Glutamatergic neuron (in vitro differentiated cells): Measurements from ENCODE around the gene ABI3BP. TPM values are rescaled to one million over a fixed set of nuclear protein-coding genes. Genes with fewer than 3 reads are reported as not detected.

Source experiments
- DNase-seq: peaks from one replicate; pipeline ENCODE4 v3.0.0; 2022
- H3K27ac Mint-ChIP-seq: one replicate; pipeline ENCODE4 v1.8.0; 2020; ENCODE audit warnings: mild to moderate bottlenecking, mixed read lengths, inconsistent platforms; ENCODE audit not compliant: unreplicated experiment
- H3K27me3 Mint-ChIP-seq: one replicate; pipeline ENCODE4 v1.8.0; 2020; ENCODE audit warnings: mild to moderate bottlenecking, moderate library complexity, mixed read lengths, inconsistent platforms; ENCODE audit not compliant: unreplicated experiment
- H3K36me3 Mint-ChIP-seq: one replicate; pipeline ENCODE4 v1.8.0; 2020; ENCODE audit warnings: mild to moderate bottlenecking, mixed read lengths, inconsistent platforms; ENCODE audit not compliant: unreplicated experiment
- H3K4me1 Mint-ChIP-seq: one replicate; pipeline ENCODE4 v1.8.0; 2020; ENCODE audit warnings: mild to moderate bottlenecking, low read depth, mixed read lengths, inconsistent platforms; ENCODE audit not compliant: unreplicated experiment
- H3K4me3 Mint-ChIP-seq: one replicate; pipeline ENCODE4 v1.8.0; 2020; ENCODE audit warnings: mild to moderate bottlenecking, mixed read lengths, inconsistent platforms; ENCODE audit not compliant: unreplicated experiment
- H3K9me3 Mint-ChIP-seq: one replicate; pipeline ENCODE4 v1.8.0; 2020; ENCODE audit warnings: mild to moderate bottlenecking, moderate library complexity, mixed read lengths, inconsistent platforms; ENCODE audit not compliant: unreplicated experiment
- total RNA-seq: library from RNA; stranded (reverse); fragmentation: NEBNext Ultra II Directional; extraction: Animal tissue kit (Norgen Biotek cat#: 25700); gene quantifications from one replicate; pipeline ENCODE4 v1.2.1, GENCODE V29; 2021; ENCODE audit not compliant: unreplicated experiment
- TF ChIP-seq, protein P1 (sequence below): fragments of 200-600 bp; sonication (generic); IDR thresholded peaks from one replicate; pipeline ENCODE4 v1.5.0; 2021; ENCODE audit not compliant: partially characterized antibody, unreplicated experiment

Gene ABI3BP
- total RNA-seq, 1 donor from 2014 or later = not detected

DNA sequence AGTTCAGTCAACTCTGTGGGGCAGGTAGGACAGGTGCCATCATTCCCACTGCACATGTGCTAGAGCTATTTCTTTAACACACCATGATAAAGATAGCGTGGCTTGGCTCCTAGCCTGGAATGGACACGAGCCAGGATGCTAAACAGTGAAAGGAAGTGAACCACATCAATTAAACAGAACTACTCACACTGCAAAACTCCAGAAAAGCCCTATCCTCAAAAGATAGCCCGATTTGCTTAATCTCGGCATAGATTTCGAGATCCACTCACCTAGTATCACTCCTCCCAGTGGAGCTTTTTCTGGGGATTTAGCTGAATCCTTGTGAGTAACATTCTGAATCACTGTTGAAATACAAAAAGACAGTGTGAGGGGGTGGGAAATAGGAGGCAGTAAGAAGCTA is 118.0 kb downstream of the ABI3BP start:
- H3K9me3 Mint-ChIP-seq = no peaks in the 10 kb centered on the region
- no peak for DNase-seq
- no peaks in the 10 kb centered on the region for H3K36me3 Mint-ChIP-seq
- H3K4me1 Mint-ChIP-seq = no peaks in the 10 kb centered on the region
- TF ChIP-seq, protein P1, sequence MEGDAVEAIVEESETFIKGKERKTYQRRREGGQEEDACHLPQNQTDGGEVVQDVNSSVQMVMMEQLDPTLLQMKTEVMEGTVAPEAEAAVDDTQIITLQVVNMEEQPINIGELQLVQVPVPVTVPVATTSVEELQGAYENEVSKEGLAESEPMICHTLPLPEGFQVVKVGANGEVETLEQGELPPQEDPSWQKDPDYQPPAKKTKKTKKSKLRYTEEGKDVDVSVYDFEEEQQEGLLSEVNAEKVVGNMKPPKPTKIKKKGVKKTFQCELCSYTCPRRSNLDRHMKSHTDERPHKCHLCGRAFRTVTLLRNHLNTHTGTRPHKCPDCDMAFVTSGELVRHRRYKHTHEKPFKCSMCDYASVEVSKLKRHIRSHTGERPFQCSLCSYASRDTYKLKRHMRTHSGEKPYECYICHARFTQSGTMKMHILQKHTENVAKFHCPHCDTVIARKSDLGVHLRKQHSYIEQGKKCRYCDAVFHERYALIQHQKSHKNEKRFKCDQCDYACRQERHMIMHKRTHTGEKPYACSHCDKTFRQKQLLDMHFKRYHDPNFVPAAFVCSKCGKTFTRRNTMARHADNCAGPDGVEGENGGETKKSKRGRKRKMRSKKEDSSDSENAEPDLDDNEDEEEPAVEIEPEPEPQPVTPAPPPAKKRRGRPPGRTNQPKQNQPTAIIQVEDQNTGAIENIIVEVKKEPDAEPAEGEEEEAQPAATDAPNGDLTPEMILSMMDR = no peak
- no peak overlapping the region for H3K27ac Mint-ChIP-seq
- H3K27me3 Mint-ChIP-seq = no peaks in the 10 kb centered on the region
- no peak overlapping the region for H3K4me3 Mint-ChIP-seq

DNA sequence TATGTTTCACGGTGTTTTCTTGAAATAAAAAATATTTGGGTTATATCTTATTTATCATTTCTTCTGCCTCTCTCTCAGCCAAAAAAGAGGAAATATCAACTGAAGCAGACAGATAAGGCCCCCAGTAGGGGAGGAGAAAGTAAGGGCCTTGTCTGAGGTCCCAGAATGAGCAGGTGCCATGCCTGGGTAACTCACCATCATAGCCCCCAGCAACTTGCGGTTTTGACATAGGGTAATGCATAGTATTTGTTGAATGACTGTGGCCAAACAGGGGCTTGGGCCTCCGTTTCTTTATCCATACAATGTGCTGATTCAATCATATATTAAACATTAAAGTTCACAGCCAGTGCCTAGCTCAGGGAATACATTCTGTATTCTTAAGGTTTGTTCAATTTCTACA is 119.6 kb downstream of the ABI3BP start:
- Mint-ChIP-seq H3K36me3 (no peaks in the 10 kb centered on the region), H3K9me3 (no peaks in the 10 kb centered on the region), H3K4me1 (no peaks in the 10 kb centered on the region), H3K27ac (no peak overlapping the region), H3K4me3 (no peak overlapping the region), H3K27me3 (no peaks in the 10 kb centered on the region)
- no peak for DNase-seq
- TF ChIP-seq, protein P1 = no peak

DNA sequence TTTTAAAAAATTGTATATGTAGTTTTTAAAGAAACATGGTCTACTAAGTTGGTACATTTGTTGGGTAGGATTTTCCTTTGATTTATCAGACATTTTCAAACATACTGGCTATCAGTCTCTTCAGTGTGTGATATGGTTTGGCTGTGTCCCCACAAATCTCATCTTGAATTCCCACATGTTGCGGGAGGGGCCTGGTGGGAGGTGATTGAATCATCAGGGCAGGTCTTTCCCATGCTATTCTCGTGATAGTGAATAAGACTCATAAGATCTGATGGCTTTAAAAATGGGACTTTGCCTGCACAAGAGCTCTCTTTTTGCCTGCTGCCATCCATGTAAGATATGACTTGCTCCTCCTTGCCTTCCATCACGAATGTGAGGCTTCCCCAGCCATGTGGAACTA is 121.9 kb downstream of the ABI3BP start:
- Mint-ChIP-seq H3K36me3 (no peaks in the 10 kb centered on the region), H3K9me3 (no peaks in the 10 kb centered on the region), H3K4me3 (no peak overlapping the region), H3K27ac (no peak overlapping the region), H3K27me3 (no peaks in the 10 kb centered on the region), H3K4me1 (no peaks in the 10 kb centered on the region)
- TF ChIP-seq, protein P1 = no peak
- no peak for DNase-seq

DNA sequence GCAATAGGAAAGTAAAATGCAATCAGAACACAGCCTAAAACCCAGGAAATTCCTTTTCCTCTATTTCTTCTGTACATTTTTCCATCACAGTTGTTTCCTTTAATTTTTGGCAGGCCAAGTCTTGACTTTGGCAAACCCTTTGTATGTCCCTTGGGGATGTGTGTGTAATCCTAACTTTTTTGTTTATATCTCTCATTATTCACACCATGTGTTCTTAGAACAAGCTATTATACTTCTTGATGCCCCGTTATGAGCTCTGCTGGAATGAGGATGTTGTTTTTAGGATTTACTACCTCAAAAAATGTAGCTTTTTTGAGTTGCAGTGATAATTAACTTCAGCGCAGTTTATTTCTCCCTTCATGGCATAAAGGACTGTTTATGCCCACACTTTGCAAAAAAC is 123.4 kb downstream of the ABI3BP start:
- TF ChIP-seq, protein P1 = no peak
- Mint-ChIP-seq H3K4me1 (no peaks in the 10 kb centered on the region), H3K27me3 (no peaks in the 10 kb centered on the region), H3K9me3 (no peaks in the 10 kb centered on the region), H3K4me3 (no peak overlapping the region), H3K27ac (no peak overlapping the region), H3K36me3 (no peaks in the 10 kb centered on the region)
- DNase-seq = no peak

DNA sequence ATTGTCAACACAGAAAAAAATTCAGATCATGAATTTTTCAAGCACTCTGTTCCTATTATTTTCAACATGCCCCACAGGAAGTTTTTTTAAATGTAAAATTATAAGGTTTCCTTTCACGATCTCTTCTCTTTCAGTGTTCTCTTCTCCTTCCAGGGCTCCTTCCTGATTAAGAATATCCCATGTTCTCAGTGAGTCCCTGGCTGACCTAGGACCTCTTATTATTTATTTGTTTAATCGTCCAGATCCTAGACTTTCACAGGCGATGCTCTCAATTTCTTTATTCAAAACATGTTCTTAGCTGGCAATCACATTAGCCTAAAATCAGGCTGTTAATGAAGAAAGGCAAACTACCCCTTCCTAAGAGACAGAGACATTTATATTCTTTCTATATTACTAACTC is 124.3 kb downstream of the ABI3BP start:
- no peaks in the 10 kb centered on the region for H3K9me3 Mint-ChIP-seq
- TF ChIP-seq, protein P1 = no peak
- no peaks in the 10 kb centered on the region for H3K27me3 Mint-ChIP-seq
- no peaks in the 10 kb centered on the region for H3K36me3 Mint-ChIP-seq
- H3K27ac Mint-ChIP-seq = no peak overlapping the region
- H3K4me3 Mint-ChIP-seq = no peak overlapping the region
- H3K4me1 Mint-ChIP-seq = no peaks in the 10 kb centered on the region
- DNase-seq = no peak
